Measurements from ENCODE around the gene ZBTB7C. TPM values are rescaled to one million over a fixed set of nuclear protein-coding genes. Genes with fewer than 3 reads are reported as not detected.

The ZBTB7C gene
- total RNA-seq, 1 experiment from 2014 or later: 0.32 TPM

GRCh38 chr18:48166336-48166875 is 242.8 kb downstream of the ZBTB7C start:
- ChIA-PET CTCF (no interaction called here), POLR2A (ENCODE audit: low non-redundant PET) (no interaction called here)
- Histone ChIP-seq H3K9me3 (ENCODE audit: low read depth, low read length, poor library complexity, severe bottlenecking) (no peaks in the 10 kb centered on the region), H3K27ac (ENCODE audit: low read depth, low read length, poor library complexity, severe bottlenecking) (no peak overlapping the region), H3K4me1 (ENCODE audit: insufficient read depth, low read length, poor library complexity, severe bottlenecking) (peaks cover 5% of the 10 kb centered on the region), H3K4me3 (ENCODE audit: low read depth, low read length, poor library complexity, severe bottlenecking) (no peak overlapping the region), H3K36me3 (ENCODE audit: insufficient read depth, low read length, poor library complexity, severe bottlenecking) (no peaks in the 10 kb centered on the region), H3K27me3 (replicated peaks; ENCODE audit: insufficient read depth, low read depth, low read length, poor library complexity) (no peaks in the 10 kb centered on the region)
- no peak for TF ChIP-seq EZH2 (IDR thresholded peaks at IDR 0.05; ENCODE audit: borderline replicate concordance, low read depth, low read length, poor library complexity, severe bottlenecking)
- TF ChIP-seq CTCF (conservative IDR thresholded peaks at IDR 0.05; ENCODE audit: low read depth, low read length): no peak
- intact Hi-C loops (cut with micrococcal nuclease; ENCODE audit: unreplicated experiment): no loop called here
- BruUV-seq (replicated peaks): no TSS peak
- DNase-seq (ENCODE audit: low spot score): no peak

GRCh38 chr18:48165111-48165866 is 243.9 kb downstream of the ZBTB7C start:
- H3K4me3 ChIP-seq (ENCODE audit: low read depth, low read length, poor library complexity, severe bottlenecking): no peak overlapping the region
- CTCF ChIA-PET: no interaction called here
- no TSS peak for BruUV-seq (replicated peaks)
- H3K4me1 ChIP-seq (ENCODE audit: insufficient read depth, low read length, poor library complexity, severe bottlenecking): peaks cover 5% of the 10 kb centered on the region
- H3K27ac ChIP-seq (ENCODE audit: low read depth, low read length, poor library complexity, severe bottlenecking): no peak overlapping the region
- H3K9me3 ChIP-seq (ENCODE audit: low read depth, low read length, poor library complexity, severe bottlenecking): no peaks in the 10 kb centered on the region
- TF ChIP-seq CTCF (conservative IDR thresholded peaks at IDR 0.05; ENCODE audit: low read depth, low read length): no peak
- TF ChIP-seq EZH2 (IDR thresholded peaks at IDR 0.05; ENCODE audit: borderline replicate concordance, low read depth, low read length, poor library complexity, severe bottlenecking): no peak
- intact Hi-C loops (cut with micrococcal nuclease; ENCODE audit: unreplicated experiment): no loop called here
- no peak for DNase-seq (ENCODE audit: low spot score)
- no peaks in the 10 kb centered on the region for H3K27me3 ChIP-seq (replicated peaks; ENCODE audit: insufficient read depth, low read depth, low read length, poor library complexity)
- POLR2A ChIA-PET (ENCODE audit: low non-redundant PET): no interaction called here
- H3K36me3 ChIP-seq (ENCODE audit: insufficient read depth, low read length, poor library complexity, severe bottlenecking): no peaks in the 10 kb centered on the region

GRCh38 chr18:48164701-48165100 is 244.5 kb downstream of the ZBTB7C start:
- Histone ChIP-seq H3K4me1 (ENCODE audit: insufficient read depth, low read length, poor library complexity, severe bottlenecking) (peaks cover 5% of the 10 kb centered on the region), H3K27ac (ENCODE audit: low read depth, low read length, poor library complexity, severe bottlenecking) (no peak overlapping the region), H3K4me3 (ENCODE audit: low read depth, low read length, poor library complexity, severe bottlenecking) (no peak overlapping the region), H3K36me3 (ENCODE audit: insufficient read depth, low read length, poor library complexity, severe bottlenecking) (no peaks in the 10 kb centered on the region), H3K27me3 (replicated peaks; ENCODE audit: insufficient read depth, low read depth, low read length, poor library complexity) (no peaks in the 10 kb centered on the region), H3K9me3 (ENCODE audit: low read depth, low read length, poor library complexity, severe bottlenecking) (no peaks in the 10 kb centered on the region)
- no peak for DNase-seq (ENCODE audit: low spot score)
- no TSS peak for BruUV-seq (replicated peaks)
- intact Hi-C loops (cut with micrococcal nuclease; ENCODE audit: unreplicated experiment): no loop called here
- CTCF ChIA-PET: no interaction called here
- TF ChIP-seq CTCF (conservative IDR thresholded peaks at IDR 0.05; ENCODE audit: low read depth, low read length): no peak
- POLR2A ChIA-PET (ENCODE audit: low non-redundant PET): no interaction called here
